SU-DHL-6 (cell line): Measurements from ENCODE around the gene CXCL11.

Experiments used
- H2AFZ ChIP-seq: fragments of 200-600 bp; sonication (generic); 2 replicates; pipeline ENCODE4 v1.6.1; 2014; ENCODE audit warnings: low read depth, mild to moderate bottlenecking, moderate library complexity, mixed read lengths, antibody characterized with exemption, low read length; ENCODE audit not compliant: severe bottlenecking
- H3F3A ChIP-seq: fragments of 200-600 bp; shearing (Covaris generic); 2 replicates; pipeline ENCODE4 v1.6.0; 2016; ENCODE audit warnings: antibody characterized with exemption, mild to moderate bottlenecking; ENCODE audit not compliant: insufficient read depth
- H3K27ac ChIP-seq: fragments of 200-600 bp; sonication (generic); 2 replicates; pipeline ENCODE4 v1.5.1; 2016; ENCODE audit warnings: low read depth, mild to moderate bottlenecking, low read length, moderate library complexity, mixed read lengths
- H3K27me3 ChIP-seq: fragments of 200-600 bp; sonication (generic), shearing (Covaris generic); 2 replicates; pipeline ENCODE4 v1.6.0; 2014; ENCODE audit warnings: mild to moderate bottlenecking, low read length
- H3K36me3 ChIP-seq: fragments of 200-600 bp; sonication (generic); 2 replicates; pipeline ENCODE4 v1.6.1; 2014; ENCODE audit warnings: mild to moderate bottlenecking, low read length, mixed read lengths
- H3K4me2 ChIP-seq: fragments of 300-600, 200-600 bp; shearing (Covaris generic), sonication (generic); 2 replicates; pipeline ENCODE4 v1.6.0; 2014; ENCODE audit warnings: low read length, low read depth, mild to moderate bottlenecking; ENCODE audit not compliant: poor library complexity, severe bottlenecking
- H3K4me3 ChIP-seq: fragments of 200-600 bp; sonication (generic); 2 replicates; pipeline ENCODE4 v1.5.1; 2014; ENCODE audit warnings: antibody characterized with exemption, low read length, mild to moderate bottlenecking, mixed read lengths; ENCODE audit not compliant: insufficient read depth, poor library complexity, severe bottlenecking
- H3K79me2 ChIP-seq: fragments of 200-600 bp; sonication (generic); 2 replicates; pipeline ENCODE4 v1.6.1; 2014; ENCODE audit warnings: mild to moderate bottlenecking, low read length, moderate library complexity; ENCODE audit not compliant: insufficient read depth
- H3K9ac ChIP-seq: fragments of 200-600 bp; sonication (generic); 2 replicates; pipeline ENCODE4 v1.7.0; 2014; ENCODE audit warnings: mild to moderate bottlenecking, low read length
- H3K9me2 ChIP-seq: fragments of 200-600 bp; sonication (generic); replicated peaks from 2 replicates; pipeline ENCODE4 v1.6.1; 2014; ENCODE audit warnings: low read length; ENCODE audit not compliant: insufficient read depth
- H3K9me3 ChIP-seq: fragments of 200-600 bp; sonication (generic); 2 replicates; pipeline ENCODE4 v1.6.1; 2014; ENCODE audit warnings: low read length, mixed read lengths; ENCODE audit not compliant: insufficient read depth
- H4K20me1 ChIP-seq: fragments of 200-600 bp; sonication (generic); 2 replicates; pipeline ENCODE4 v1.6.1; 2014; ENCODE audit warnings: low read depth, mild to moderate bottlenecking, antibody characterized with exemption, low read length, moderate library complexity, mixed read lengths
- CTCF ChIP-seq: fragments of 200-600 bp; sonication (generic); IDR thresholded peaks from one replicate; pipeline ENCODE4 v1.5.1; 2017; ENCODE audit warnings: antibody characterized with exemption, mild to moderate bottlenecking, low read length, moderate library complexity; ENCODE audit not compliant: insufficient read depth, poor library complexity, severe bottlenecking
- EZH2phosphoT487 ChIP-seq: fragments of 200-600 bp; sonication (generic), shearing (Covaris generic); conservative IDR thresholded peaks from 2 replicates; pipeline ENCODE4 v1.6.1; 2018; ENCODE audit warnings: mild to moderate bottlenecking, antibody characterized with exemption, low read length, moderate library complexity, mixed read lengths

CXCL11 gene

DNA sequence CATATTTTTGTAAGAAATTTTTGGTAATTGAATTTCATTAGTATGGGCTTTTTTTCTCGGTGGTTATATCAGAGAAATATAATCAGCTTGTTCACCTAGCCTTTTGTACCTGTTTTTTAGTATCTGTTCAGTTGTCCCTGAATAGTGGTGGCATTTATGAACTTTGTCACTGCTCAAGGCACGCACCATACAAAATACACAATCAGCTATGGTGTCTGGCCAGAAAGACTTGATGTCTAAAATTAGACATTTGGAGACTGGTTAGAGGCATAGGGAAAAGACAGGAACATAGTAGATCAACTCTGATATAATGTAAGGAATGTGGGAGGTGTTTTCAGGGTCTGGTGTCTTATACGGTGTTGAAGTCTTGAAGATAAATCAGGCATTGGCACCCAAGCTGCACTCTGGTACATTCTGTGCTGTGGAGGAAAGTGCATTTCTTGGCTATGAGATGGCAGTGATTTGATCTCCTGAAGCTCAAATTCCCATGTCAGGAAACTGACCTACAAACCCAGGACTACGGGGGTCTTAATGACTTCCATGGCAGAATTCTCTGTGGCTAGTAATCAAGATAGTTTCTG lies 42.3 kb upstream of the CXCL11 start:
- Histone ChIP-seq H3K9me2 (no peaks in the 10 kb centered on the region), H3K9me3 (no peaks in the 10 kb centered on the region), H3K9ac (no peak overlapping the region), H3K4me2 (no peak overlapping the region), H3K27me3 (no peaks in the 10 kb centered on the region), H3F3A (no peaks in the 10 kb centered on the region), H4K20me1 (no peaks in the 10 kb centered on the region), H3K27ac (no peak overlapping the region), H3K36me3 (no peaks in the 10 kb centered on the region), H3K4me3 (no peak overlapping the region), H2AFZ (no peak overlapping the region), H3K79me2 (no peaks in the 10 kb centered on the region)
- TF ChIP-seq CTCF (no peak), EZH2phosphoT487 (no peak)

GRCh38 chr4:76074993-76075600 lies 39.2 kb upstream of the CXCL11 start:
- H3K27ac ChIP-seq = no peak overlapping the region
- no peak overlapping the region for H3K4me2 ChIP-seq
- TF ChIP-seq CTCF (no peak), EZH2phosphoT487 (no peak)
- no peaks in the 10 kb centered on the region for H4K20me1 ChIP-seq
- H3K9me2 ChIP-seq = no peaks in the 10 kb centered on the region
- no peaks in the 10 kb centered on the region for H3K9me3 ChIP-seq
- H3K36me3 ChIP-seq = no peaks in the 10 kb centered on the region
- no peaks in the 10 kb centered on the region for H3F3A ChIP-seq
- no peak overlapping the region for H2AFZ ChIP-seq
- H3K9ac ChIP-seq = no peak overlapping the region
- no peak overlapping the region for H3K4me3 ChIP-seq
- H3K79me2 ChIP-seq = no peaks in the 10 kb centered on the region
- no peaks in the 10 kb centered on the region for H3K27me3 ChIP-seq

DNA sequence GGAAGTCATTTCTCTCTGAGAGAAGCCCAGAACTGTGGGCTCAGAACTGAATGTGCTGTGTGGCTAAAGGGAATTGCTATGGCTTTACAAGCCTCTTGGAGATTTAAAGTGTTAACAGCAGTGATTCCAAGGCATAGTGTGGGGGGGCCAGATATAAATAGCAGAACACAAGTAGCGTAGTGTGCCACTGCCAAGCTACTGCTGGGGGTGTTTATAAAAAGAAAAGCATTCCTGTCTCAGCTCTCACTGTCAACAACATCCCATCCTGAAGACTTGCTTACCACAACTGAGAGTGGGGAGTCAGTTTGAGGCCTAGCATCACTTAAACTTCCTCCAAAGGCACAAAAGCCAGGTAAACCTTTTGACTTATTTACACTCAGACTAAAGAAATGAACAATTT lies 38.6 kb upstream of the CXCL11 start, which contains the start of gene ART3:
TSS of gene ART3 (plus strand) at position 242 of the 400 bp plus-strand sequence. CDS start 1,181 bp downstream, outside the sequence.
- no peak within 1 kb of the TSS for H3K27ac ChIP-seq
- TF ChIP-seq CTCF = no peak
- no peak for TF ChIP-seq EZH2phosphoT487
- H4K20me1 ChIP-seq = no peaks in the 10 kb centered on the region

More for the DNA sequence above, 38.6 kb upstream of the CXCL11 start, which contains the start of gene ART3:
- no peaks in the 10 kb centered on the region for H3K79me2 ChIP-seq
- no peaks in the 10 kb centered on the region for H3K27me3 ChIP-seq
- no peaks in the 10 kb centered on the region for H3F3A ChIP-seq
- H3K9ac ChIP-seq = no peak within 1 kb of the TSS
- no peak within 1 kb of the TSS for H3K4me3 ChIP-seq
- no peaks in the 10 kb centered on the region for H3K9me3 ChIP-seq
- no peak within 1 kb of the TSS for H2AFZ ChIP-seq
- H3K4me2 ChIP-seq = no peak within 1 kb of the TSS
- H3K9me2 ChIP-seq = no peaks in the 10 kb centered on the region
- no peaks in the 10 kb centered on the region for H3K36me3 ChIP-seq
